SK-N-MC (cell line): Measurements from ENCODE around the gene DUSP22.

ENCODE experiments used
- EZH2 ChIP-seq: fragments of 200-600 bp; sonication (generic); IDR thresholded peaks from one replicate; pipeline ENCODE4 v1.6.1; 2017; ENCODE audit warnings: antibody characterized with exemption
- POLR2AphosphoS5 ChIP-seq: IDR thresholded peaks from 2 replicates; pipeline ENCODE4 v1.6.1; 2012; ENCODE audit warnings: mild to moderate bottlenecking, low read depth, low read length, borderline replicate concordance

DNA sequence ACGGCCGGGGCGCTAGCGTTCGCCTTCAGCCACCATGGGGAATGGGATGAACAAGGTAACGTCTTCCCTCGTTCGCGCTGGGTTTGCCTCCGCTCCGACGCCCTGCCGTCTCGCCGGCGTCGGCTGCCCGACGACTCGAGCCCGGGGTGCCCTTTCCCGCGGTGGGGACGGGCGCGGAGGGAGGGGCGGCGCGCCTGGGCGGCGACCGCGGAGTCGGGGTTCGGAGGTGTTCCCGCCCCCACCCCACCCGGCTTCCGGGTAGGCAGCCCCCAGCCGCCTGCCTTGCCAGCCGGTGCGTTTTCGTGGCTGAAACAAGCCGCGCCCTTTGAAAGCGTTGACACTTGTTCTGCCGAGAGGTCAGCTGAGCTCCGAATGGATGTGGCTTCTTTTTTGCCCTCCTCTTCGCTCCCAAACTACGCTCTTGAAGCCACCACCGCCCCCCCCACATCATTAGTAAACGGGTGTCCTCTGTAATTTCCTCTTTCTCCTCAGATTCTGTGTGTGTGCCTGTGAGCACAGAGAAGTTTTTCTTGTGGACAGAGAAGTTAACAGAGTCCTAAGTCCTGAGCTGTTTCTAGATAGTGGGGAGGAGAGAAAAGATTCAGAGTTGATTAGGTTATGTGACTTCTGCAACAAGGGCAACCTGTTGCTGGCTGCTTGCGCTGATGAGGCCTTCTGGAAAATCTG, 362 bp downstream of the DUSP22 start:
- TF ChIP-seq EZH2 (no peak), POLR2AphosphoS5 (no peak)
